Measurements from ENCODE around the gene SENP1.

SENP1 gene

DNA sequence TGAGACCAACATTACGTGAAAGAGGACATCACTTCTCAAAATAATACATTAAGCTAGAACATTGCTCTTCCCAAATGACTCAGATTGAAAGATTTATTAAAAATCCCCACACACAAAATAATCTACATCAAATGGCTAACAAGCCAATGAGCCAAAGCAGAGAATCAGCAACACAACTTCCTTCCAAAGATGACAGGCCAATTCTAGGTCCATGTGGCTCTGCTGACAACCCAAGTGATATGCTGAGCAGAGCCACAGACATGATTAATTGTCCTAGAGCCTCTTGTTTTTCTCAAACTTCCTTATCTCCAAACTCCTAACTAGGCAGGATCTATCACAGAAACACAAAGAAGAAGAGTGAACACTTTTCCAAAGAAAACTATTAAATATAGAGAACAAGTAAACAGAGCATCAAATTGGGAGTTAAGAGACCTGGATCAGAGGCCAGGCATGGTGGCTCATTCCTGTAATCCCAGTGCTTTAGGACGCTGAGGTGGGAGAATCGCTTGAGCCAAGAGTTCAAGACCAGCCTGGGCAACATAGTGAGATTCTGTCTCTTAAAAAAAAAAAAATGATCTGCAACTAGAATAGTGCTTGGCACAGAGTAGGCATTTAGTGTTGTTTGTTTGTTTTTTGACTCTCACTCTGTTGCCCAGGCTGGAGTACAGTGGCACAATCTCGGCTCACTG lies 38.5 kb downstream of the SENP1 start:
- no peak for DNase-seq (ENCODE audit: low read depth in 2 of 2)

DNA sequence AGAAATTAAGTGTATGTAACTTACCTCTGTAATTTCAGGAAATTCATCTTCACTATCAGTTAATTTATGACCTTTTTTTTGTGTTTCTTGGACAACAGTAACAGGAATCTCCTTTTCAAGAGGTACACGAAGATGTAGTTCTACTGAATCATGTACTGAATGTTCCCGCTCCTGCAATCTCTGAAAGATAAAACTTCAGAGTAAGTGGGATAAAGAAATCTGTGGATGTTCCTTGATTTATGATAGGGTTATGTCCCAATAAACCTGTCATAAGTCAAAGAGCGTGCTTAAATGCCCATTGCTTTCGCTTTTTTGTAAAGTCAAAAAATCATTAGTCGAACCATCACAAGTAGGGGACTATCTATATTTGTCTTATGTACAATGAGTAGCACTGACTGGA lies 40.8 kb downstream of the SENP1 start:
- no peak for DNase-seq (ENCODE audit: low read depth in 2 of 2)

DNA sequence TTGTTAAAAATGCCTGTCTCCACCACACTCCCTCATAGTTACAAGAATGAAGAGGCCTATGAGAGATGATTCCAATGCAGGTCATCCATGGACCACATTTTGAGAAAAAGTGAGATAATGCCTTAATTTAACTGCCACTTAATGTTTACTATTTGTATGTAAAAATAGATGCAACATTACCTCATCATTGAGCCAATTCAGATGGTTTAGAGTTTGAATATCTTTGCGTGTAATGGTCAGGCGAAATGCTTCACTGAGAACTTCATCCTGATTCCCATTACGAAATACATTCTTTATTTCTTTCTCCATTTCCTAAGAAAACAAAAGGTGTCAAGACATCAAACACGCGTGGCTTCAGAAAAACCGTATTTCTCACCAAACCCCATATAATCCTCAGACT lies 42.3 kb downstream of the SENP1 start:
- DNase-seq (ENCODE audit: low read depth in 2 of 2) = no peak

DNA sequence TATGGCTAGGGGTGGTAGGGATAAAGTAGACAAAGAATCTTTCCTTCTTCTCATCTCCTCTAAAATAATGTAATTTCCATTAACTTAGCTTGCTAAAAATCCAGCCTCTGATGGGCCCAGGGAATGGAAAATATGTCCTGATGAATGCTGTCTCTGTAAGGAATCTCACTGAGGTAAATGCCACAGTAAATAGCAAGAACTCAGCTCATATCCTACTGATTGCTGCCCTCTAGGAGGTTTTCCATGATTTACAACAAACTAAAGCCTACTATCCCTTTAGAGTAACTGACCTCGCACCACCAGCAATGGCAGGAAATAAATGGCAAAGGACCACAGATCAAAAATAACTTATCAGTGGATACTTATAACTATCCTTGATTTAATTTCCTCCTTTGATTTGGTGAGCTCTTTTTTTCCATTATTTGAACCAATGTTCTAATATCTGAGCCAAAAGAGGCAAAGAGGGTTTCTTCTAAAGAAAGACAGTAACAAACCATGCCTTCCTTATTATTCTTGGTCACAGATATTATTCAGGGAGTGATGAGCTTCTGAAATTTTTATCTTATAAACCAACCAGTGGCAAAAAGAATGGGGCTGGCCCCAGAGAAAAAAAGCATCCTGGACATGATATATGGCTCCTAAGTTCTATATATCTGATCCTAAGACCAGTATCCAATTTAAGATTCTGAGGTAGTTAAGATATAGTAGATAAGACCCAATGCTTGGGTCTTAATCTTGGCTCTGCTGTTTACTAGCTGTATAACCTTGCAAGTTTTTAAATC lies 43.8 kb downstream of the SENP1 start:
- no peak for DNase-seq (ENCODE audit: low read depth in 2 of 2)

DNA sequence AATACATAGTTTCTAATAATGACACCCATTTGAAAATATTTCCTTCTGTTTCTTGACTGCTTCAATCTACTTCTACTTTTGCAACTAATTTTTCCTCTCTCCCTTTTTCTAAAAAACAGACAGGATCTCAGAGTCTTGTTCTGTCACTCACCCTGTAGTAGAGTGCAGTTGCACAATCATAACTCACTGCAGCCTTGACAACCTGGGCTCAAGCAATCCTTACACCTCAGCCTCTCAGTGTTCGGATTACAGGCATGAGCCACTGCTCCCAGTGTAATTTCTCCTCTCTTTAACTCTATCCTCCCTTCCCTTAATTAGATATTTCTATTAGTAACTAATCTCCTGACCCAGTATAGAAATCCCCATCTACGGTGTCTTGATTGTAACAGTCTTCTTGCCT lies 45.4 kb downstream of the SENP1 start:
- no peak for DNase-seq (ENCODE audit: low read depth in 2 of 2)

DNA sequence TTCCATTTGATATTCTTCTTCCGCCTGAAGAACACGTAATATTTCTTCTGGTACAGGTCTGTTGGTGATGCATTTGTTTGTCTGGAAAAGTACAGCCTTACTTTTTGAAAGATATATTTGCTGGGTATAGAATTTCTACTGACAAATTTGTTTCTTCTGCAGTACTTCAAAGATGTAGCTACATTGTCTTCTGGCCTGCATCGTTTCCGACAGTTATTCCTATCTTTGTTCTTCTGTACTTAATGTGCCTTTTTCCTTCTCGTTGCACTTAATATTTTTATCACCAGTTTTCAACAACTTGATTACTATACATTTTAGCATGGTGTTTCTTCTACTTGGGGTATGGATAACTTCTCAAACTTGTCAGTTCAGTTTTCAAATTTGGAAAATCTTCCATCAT lies 47.1 kb downstream of the SENP1 start:
- DNase-seq (ENCODE audit: low read depth in 2 of 2) = no peak

DNA sequence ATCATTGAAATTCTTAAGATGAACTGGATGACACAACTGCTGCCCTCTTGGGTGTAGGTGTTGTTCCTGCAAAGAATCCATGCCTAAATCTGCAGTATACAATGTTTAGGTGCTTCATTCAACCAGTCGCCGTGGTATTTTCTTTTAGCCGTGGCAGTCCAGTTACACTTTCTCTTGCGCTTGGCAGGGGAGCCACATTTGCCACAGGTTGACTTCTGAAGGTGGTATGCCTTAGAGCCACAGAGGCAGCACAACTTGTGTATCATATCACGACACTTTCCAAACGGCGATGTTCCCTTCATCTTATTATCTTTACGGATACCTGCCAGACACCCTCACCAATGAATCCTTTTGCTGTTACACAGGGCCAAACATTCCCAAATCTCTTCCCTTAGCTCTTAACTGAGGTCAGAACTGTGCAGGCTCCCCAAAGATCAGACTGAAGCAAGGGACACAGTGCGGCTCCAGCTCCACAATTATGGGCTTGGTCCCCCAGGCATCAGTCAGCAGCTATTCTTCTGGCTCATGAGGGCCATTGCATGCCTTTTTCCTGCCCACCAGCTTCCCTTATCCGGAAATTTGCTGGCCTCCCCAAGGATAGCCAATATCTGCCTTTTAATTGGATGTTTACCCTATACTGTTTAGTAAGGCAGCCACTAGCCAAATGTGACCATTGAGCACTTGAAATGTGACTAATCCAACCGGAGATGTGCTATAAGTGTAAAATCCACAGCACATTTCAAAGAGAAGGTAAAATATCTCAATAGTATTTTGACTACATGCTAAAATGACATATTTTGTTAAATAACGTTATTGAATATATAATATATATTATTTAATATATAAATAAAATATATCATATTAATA lies 50.7 kb downstream of the SENP1 start:
- DNase-seq (ENCODE audit: low read depth in 2 of 2) = no peak

DNA sequence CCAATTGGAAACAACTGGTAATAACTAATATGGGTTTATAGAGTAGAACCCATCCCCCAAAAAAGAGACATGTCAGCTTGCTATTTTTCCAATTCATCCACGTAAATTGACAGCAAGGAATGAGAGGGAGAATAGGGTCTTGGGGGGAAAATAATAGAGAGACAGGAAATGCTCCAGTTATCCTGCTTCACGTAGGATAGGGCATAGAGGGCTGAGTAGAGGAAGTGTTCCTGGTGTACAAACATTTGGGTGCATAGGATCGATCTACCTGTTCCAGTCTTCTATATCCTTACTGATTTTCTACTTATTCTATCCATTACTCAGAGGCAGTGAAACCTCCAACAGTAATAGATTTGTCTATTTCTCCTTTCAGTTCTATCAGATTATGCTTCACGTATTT lies 52.0 kb downstream of the SENP1 start:
- no peak for DNase-seq (ENCODE audit: low read depth in 2 of 2)

DNA sequence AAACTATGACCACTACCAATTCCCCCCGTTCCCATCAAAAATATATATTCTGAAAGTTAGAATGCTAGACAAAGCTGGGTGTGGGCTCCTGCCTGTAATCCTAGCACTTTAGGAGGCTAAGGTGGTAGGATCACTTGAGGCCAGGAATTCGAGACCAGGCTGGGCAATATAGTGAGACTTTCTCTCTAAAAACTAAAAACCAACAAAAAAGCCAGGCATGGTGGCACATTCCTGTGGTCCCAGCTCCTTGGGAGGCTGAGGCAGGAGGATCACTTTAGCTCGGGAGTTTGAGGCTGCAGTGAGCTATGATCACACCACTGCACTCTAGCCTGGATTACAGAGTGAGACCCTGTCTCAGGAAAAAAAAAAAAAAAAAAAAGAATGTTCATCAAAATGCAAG lies 52.8 kb downstream of the SENP1 start:
- no peak for DNase-seq (ENCODE audit: low read depth in 2 of 2)

DNA sequence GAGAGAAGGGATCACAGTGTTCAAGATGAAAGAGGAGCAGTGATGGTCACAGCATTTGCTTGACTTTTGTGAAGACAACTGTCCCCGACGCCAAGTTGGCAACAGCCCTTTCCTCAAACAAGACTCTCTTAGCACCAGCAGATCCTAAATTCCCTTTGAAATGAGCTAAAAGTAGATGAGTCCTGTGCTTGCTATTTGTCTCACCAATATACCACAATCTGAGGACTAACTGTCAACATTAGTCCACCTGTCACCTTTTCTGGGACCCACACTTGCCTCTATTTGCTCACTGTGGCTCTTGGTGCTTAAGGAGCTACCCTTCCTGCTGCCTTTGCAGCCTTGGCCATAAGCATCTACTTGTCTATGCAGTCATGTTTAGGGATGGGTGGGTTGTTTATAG lies 54.2 kb downstream of the SENP1 start:
- no peak for DNase-seq (ENCODE audit: low read depth in 2 of 2)

DNA sequence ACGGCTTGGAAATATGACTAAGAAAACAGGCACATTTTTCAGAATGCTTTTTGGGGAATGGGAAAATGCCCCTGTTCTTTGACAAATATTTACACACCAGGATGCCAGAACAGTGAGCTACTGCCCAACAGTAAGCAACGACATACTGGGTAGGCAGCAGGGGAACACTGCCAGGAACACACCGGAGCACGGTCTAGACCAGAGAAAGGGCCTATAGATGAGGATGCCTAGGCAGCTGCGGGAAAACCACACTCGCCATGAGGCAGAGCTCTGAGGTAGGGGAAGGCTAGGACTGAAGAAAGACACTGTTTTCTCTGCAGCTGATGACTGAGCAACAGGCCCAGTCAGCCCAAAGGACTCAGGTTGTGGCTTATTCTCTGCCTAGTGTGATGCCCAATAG lies 55.7 kb downstream of the SENP1 start:
- no peak for DNase-seq (ENCODE audit: low read depth in 2 of 2)

DNA sequence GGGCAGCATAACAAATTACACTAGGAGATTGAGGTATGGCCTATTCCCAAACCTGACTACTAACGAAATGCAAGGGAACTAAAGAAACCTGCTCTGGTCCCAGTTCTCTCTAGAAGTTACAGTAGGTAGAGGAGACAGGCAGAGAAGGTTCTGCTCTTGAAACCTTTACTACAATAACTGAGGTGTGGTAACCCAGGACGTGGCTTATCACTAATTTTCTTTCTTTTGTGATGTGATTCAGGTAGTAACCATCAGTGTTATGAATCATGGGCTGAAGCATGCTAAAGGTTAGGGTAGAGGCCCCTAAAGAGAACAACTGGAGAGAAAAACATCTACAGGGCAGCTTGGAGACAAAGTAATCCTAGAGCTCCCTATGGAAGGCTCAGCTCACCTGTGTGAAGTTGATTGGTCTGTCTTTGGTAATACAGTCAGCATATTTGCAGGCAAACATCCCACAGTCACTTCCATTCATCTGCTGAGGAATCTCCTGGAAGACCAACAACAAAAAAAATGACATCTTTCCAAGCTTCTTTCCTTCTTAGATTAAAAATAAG lies 59.8 kb downstream of the SENP1 start:
- DNase-seq (ENCODE audit: low read depth in 2 of 2) = no peak

DNA sequence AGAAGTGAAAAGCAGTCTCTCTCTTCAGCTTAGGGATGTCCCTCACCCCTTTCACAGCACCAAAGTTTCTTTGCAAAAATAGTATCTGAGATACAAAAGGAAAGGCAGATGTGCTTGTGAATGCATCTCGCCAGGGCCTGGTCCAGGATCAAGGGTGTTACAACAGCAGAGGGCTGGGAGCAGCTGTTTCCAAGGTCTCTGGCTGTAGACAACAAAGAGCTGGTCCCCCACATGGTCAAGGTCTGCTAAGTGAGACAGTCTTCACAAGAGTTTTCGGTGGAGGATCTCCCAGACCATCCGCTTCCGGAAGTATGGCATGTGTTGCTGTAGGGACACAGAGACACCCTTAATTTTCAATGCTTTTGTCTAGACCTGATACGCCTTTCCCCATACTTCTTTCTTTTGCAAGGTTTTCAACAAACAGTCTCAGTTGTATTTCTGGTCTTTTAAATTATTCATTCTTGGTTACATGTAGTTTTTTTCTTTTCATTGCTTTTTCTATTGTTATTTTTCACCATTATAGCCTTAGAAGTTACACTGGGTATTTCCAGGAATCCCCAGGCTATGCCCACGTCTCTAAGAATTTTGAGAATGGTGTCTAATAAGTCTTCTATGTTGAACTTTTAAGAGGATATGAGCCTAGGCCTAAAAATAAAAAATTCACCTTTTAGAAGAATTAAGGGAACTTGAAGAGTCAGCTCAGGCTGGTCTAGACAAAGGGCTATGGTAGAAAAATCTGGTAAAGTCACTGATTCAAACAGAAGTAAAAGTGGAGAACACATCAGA lies 60.6 kb downstream of the SENP1 start:
- no peak for DNase-seq (ENCODE audit: low read depth in 2 of 2)

DNA sequence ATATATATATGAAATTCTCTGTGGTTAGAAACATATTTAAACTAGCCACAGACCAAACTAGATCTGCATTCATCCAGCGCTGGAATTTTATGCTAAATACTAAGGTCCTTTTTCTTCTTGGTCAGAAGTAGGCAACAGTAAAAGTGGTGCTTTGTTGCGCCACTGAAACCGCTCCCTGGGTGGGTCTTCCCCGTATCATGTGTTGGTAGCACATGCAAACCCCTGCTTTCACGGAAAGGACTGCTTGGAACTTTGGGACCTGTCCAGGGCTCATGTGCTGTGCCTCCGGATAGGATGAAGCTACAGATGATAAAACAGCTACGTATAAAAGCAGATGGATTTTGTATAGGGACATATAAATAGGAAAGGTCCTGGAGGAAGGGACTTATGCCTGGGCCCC lies 61.5 kb downstream of the SENP1 start:
- DNase-seq (ENCODE audit: low read depth in 2 of 2) = no peak

DNA sequence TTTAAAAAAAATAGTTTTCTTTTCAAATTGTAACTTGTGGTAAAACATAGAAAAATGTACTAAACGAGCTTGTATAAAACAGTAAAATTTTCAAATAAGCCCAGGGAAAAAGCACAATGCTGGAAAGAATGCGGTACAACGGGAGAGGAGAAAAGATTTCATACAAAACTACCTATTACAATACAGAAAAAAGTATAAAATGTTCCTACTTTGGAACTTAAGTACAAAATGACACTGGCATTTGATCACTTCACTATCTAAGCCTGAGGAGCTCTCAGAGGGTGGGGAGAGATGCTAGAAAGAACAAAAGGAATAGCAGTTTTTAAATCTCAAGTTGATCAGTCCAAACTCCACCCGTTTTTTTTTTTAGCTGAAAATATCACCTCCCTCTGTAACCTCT lies 62.1 kb downstream of the SENP1 start:
- DNase-seq (ENCODE audit: low read depth in 2 of 2) = no peak

DNA sequence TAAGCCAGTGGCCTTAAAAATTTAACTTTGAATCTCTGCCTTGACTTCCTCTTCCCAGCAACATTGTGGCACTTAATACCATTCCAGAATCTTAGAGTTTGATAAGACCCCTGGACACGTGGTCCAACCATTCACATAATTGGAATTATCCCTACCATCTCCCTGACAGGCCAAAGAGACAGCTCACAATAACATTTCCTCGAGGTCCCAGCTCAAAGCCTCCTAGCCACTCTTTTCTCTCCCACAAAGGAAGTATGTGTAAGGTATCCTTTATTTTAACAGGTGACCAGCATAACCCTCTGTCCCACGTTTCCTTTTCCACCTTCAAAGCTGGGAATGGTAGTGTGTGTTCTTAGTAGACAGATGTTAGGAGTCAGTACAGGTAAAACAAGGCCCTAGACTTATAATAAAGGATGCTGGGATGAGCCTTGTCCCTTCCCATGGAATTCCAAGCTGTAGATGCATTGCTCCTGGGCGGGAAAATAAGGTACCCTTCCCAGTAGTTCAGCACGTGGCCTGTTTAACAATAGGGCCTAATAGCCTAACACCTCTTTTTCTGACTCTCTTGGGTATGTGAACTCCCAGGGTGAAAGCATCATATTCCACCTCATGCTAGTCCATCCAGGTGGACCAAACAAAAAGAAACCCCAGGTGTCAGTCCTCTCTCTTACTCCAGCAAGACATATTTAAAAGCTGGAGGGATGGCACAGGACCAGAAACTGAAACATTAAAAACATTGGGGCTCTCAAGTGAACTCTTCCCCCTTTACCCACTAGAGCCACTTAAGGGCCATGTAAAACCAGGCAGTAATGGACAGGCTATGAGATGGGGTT lies 64.1 kb downstream of the SENP1 start:
- DNase-seq (ENCODE audit: low read depth in 2 of 2) = no peak

DNA sequence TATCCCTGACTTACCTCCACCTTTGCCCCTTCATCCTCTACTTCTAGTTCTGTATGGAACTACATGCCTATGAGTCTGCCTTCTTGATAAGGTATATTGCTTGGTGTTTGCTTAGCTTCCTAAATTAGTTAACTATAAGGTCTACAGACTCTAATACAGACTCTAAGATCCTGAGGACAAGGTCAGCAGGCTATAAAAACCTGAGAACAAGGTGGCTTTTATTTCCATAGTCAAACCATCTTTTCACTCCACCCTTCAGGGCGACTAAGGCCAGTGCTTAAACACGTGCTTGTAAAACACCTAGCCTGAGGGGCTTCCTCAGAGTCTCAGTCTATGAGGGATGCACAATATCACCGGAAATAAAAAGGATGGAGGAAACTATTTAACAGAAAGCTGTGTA lies 65.5 kb downstream of the SENP1 start:
- DNase-seq (ENCODE audit: low read depth in 2 of 2) = no peak

DNA sequence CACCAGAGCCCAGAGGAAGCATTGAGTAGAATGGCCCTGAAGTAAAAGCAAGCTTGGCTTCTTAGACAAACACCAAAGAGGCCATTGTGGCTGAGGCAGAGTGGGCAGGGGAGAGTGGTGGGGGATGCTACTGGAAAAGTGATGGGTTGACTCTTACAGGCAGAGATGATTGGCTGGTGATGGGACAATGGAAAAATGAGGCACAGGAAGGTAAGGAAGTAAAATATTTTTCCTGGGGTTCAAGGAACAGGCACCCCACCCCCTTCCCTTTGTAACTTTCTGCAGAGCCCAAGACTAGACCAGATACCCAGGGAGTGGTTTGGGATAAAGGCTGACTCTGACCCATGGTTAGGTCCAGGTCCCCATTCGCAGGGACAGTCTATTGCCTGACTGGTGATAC lies 66.7 kb downstream of the SENP1 start:
- DNase-seq (ENCODE audit: low read depth in 2 of 2) = no peak

DNA sequence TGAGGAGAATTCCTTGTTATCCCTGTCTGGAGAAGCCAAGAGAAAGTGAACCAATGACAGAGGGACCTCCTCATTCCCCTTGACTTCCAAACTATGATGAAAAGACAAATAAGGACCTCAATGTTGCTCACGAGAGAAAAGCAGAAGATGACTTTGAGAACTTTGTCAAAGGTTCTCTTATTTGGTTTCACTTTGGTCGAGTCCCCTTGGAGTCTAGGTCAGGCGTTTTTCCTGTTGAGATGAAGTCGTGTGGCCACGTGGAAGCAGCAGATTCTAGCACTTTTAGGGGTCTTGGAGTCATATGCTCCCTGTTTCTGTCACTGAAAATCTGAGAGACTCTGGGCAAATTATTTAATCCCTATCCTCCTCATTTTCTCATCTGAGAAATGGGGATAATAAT lies 67.8 kb downstream of the SENP1 start:
- DNase-seq (ENCODE audit: low read depth in 2 of 2) = no peak

DNA sequence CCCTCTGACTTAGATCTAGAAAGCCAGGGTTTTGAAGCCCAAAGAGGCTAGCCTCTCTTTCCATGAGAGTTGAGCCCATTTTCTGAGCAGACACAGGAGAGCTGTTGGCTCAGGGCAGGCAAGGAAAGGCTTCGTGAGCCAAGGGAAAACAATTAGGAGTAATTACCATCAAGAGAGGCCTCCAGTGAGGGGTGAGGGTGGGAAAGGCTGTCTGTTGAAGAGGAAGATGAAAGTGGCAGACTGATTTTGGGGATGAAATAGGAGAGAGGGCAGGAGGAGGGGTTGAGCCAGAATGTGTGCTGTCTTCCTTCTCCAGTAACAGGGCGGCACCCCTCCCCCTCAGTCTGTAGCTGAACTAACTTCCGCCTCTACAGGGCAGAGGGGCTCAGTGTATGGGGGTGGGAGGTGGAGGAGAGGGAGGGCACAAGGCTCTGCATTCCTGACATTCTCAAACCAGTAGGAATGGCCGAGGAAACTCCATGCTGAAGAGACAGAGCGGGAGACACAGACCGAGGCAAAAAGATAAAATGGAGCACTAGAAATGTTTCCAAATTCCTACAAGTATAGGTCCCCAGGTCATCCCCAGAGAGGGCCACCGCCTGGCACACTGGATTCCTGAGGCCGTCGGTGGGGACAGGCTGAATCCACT lies 68.5 kb downstream of the SENP1 start:
- no peak for DNase-seq (ENCODE audit: low read depth in 2 of 2)
